Spleen (tissue), 11 donors: ENCODE results near the gene SLC38A7. TPM values are rescaled to one million over a fixed set of nuclear protein-coding genes. Genes with fewer than 3 reads are reported as not detected.

Experiments used
- DNase-seq: peaks from one replicate; pipeline ENCODE4 v3.0.0-alpha.2; 2020
- H3K27ac ChIP-seq, 8 donors: fragments of 200-600 bp; sonication (generic) in 7 of 8; 1 replicate in 4 of 8; 2 replicates in 4 of 8; pipeline versions ENCODE4 v1.5.0 to v1.8.0; 2016 to 2021; ENCODE audit warnings: inconsistent platforms in 4 of 8, mild to moderate bottlenecking in 4 of 8, moderate library complexity in 1 of 8
- H3K27me3 ChIP-seq, 7 donors: fragments of 200-600 bp; sonication (generic) in 6 of 7; replicated peaks in 1 of 7; 1 replicate in 4 of 7; 2 replicates in 3 of 7; pipeline versions ENCODE4 v1.5.0 to v1.8.0; 2016 to 2021; ENCODE audit warnings: inconsistent platforms in 3 of 7, mild to moderate bottlenecking in 1 of 7
- H3K36me3 ChIP-seq, 6 donors: fragments of 200-600 bp; sonication (generic) in 5 of 6; 1 replicate in 4 of 6; 2 replicates in 2 of 6; pipeline versions ENCODE4 v1.5.0 to v1.8.0; 2016 to 2021; ENCODE audit warnings: inconsistent platforms in 2 of 6
- H3K4me1 ChIP-seq, 6 donors: fragments of 200-600 bp; sonication (generic) in 5 of 6; 1 replicate in 3 of 6; 2 replicates in 3 of 6; pipeline versions ENCODE4 v1.5.0 to v1.8.0; 2016 to 2021; ENCODE audit warnings: inconsistent platforms in 3 of 6
- H3K4me3 ChIP-seq, 8 donors: fragments of 200-600 bp; sonication (generic) in 7 of 8; 1 replicate in 4 of 8; 2 replicates in 4 of 8; pipeline versions ENCODE4 v1.5.0 to v1.8.0; 2016 to 2021; ENCODE audit warnings: inconsistent platforms in 4 of 8, mild to moderate bottlenecking in 4 of 8, moderate library complexity in 2 of 8
- H3K9me3 ChIP-seq, 8 donors: fragments of 200-600 bp; sonication (generic) in 7 of 8; 1 replicate in 4 of 8; 2 replicates in 4 of 8; pipeline versions ENCODE4 v1.5.0 to v1.8.0; 2016 to 2021; ENCODE audit warnings: inconsistent platforms in 4 of 8
- CTCF ChIP-seq, 11 experiments: fragments of 200-600 bp in 7 of 11; fragments of 450-650 bp in 4 of 11; sonication (generic) in 4 of 11; IDR thresholded peaks in 8 of 11; conservative IDR thresholded peaks in 3 of 11; 1 replicate in 7 of 11; 2 replicates in 4 of 11; pipeline versions ENCODE4 v1.4.0 to v1.8.0; 2016 to 2021; ENCODE audit warnings: antibody characterized with exemption in 11 of 11, inconsistent platforms in 4 of 11, mild to moderate bottlenecking in 1 of 11
- POLR2A ChIP-seq, 3 donors: fragments of 450-650 bp; IDR thresholded peaks; one replicate each; pipeline ENCODE4 v1.5.1; 2017; ENCODE audit warnings: antibody characterized with exemption in 3 of 3, mild to moderate bottlenecking in 1 of 3
- POLR2AphosphoS5 ChIP-seq, 3 donors: sonication (generic); formaldehyde crosslinking; IDR thresholded peaks; one replicate each; pipeline ENCODE4 v1.5.1; 2017; ENCODE audit warnings: antibody characterized with exemption in 3 of 3
- WGBS, 5 donors: extraction: QIAGEN DNeasy Blood & Tissue Kit in 3 of 5; methylation state at CpG; one replicate each; pipeline versions ENCODE4 v1.1.5 to v1.1.7; 2013 to 2018; 5-methylcytosine and 5-hydroxymethylcytosine counted together
- intact Hi-C: fragments of 100-400 bp; cut with DNase I; formaldehyde crosslinking; loops from one replicate; pipeline ENCODE4 v1.15.0; 2023; ENCODE audit warnings: low total_unique reads
- polyA plus RNA-seq, 3 donors: library from polyadenylated mRNA; stranded (reverse); fragments of 200-250 nt; gene quantifications; one replicate each; pipeline ENCODE4 v1.2.1, GENCODE V29; 2013
- total RNA-seq, 7 donors: library from RNA; depleted of rRNA in 3 of 7; stranded (reverse); fragments of >200 nt in 3 of 7; fragmentation: NEBNext Ultra II Directional in 4 of 7; extraction: Animal tissue kit (Norgen Biotek cat#: 25700) in 4 of 7; gene quantifications; one replicate each; pipeline versions ENCODE4 v1.1.0 to v1.2.1, GENCODE V29; 2016 to 2021
- donor health status: healthy with polysubstance abuse.
- donor health status: DM: no; HTN: no; CAD: no; lungs with moderate emphysema.
- donor health status: DM: no; HTN: no; CAD: no.
- donor health status: Bipolar disorder and iron deficiency.
- donor health status: healthy.
- donor health status: DM: no; HTN: no; CAD: no.
- donor health status: DM: yes; HTN: yes; CAD: no.

Gene SLC38A7
- total and polyA plus RNA-seq, 10 donors: 2.9 to 29.5 (median 18.8) TPM

GRCh38 chr16:58656899-58657298 is 27.7 kb downstream of the SLC38A7 start:
- Histone ChIP-seq H3K36me3 (no peaks in the 10 kb centered on the region), H3K27ac (no peak overlapping the region), H3K4me1 (no peaks in the 10 kb centered on the region), H3K27me3 (no peaks in the 10 kb centered on the region), H3K9me3 (no peaks in the 10 kb centered on the region), H3K4me3 (no peak overlapping the region)
- no peak for DNase-seq
- intact Hi-C loops: no loop called here
- 80 to 96% (median 94%) methylated on average over 4 of the region's 4 CpGs for WGBS, 5 donors
- TF ChIP-seq POLR2AphosphoS5 (IDR thresholded peaks at IDR 0.05) (no peak), POLR2A (IDR thresholded peaks at IDR 0.05) (no peak), CTCF (IDR thresholded peaks at IDR 0.05 in 8 of 11, conservative IDR thresholded peaks at IDR 0.05 in 3 of 11) (no peak)

DNA sequence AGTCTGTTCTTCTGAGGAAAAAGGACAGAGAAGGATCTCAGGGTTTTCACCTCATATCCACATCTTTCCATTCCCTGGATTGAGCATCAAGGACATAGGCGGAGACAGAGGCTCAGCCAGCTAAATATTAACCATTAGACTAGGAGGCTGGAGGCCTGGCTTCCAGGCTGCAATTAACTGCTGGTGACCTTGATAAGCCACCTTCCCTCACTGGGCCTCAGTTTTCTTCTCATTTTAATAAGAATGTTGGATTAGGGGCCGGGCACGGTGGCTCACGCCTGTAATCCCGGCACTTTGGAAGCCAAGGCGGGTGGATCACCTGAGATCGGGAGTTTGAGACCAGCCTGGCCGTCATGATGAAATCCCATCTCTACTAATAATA is 29.4 kb downstream of the SLC38A7 start:
- no peak overlapping the region for H3K4me3 ChIP-seq
- no peaks in the 10 kb centered on the region for H3K27me3 ChIP-seq
- H3K9me3 ChIP-seq: no peaks in the 10 kb centered on the region
- no peak for DNase-seq
- intact Hi-C loops: no loop called here
- 89 to 98% (median 91%) methylated on average over 8 of the region's 8 CpGs for WGBS, 5 donors
- no peak for TF ChIP-seq CTCF (IDR thresholded peaks at IDR 0.05 in 8 of 11, conservative IDR thresholded peaks at IDR 0.05 in 3 of 11)
- no peak for TF ChIP-seq POLR2AphosphoS5 (IDR thresholded peaks at IDR 0.05)
- TF ChIP-seq POLR2A (IDR thresholded peaks at IDR 0.05): no peak
- H3K36me3 ChIP-seq: no peaks in the 10 kb centered on the region
- H3K4me1 ChIP-seq: no peaks in the 10 kb centered on the region
- no peak overlapping the region for H3K27ac ChIP-seq

GRCh38 chr16:58654560-58655214 is 29.9 kb downstream of the SLC38A7 start:
- H3K9me3 ChIP-seq: no peaks in the 10 kb centered on the region
- intact Hi-C loops: no loop called here
- no peaks in the 10 kb centered on the region for H3K36me3 ChIP-seq
- no peak for TF ChIP-seq POLR2A (IDR thresholded peaks at IDR 0.05)
- H3K27ac ChIP-seq: no peak overlapping the region
- no peak for DNase-seq
- no peaks in the 10 kb centered on the region for H3K4me1 ChIP-seq
- 72 to 91% (median 90%) methylated on average over 7 of the region's 7 CpGs for WGBS, 5 donors
- H3K4me3 ChIP-seq: no peak overlapping the region
- no peaks in the 10 kb centered on the region for H3K27me3 ChIP-seq

DNA sequence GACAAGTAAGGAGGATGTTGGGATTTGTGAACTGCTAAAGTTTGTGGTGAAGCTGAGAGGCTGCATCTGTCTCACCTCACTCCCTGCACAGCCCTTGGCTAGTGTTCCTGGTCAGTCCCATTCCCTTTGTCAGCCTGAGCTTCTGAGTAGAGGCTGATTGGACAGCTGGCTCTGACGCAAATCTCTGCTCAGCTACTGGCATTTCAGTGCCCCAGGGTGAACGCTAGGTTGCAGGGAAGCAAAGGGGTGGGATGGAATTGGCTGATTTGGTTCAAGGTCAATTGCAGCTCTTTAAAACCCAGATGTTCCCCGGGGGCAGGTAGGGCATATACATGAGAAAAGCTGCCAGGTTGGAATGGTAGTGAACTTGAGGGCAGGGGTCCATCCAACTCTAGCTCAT is 31.8 kb downstream of the SLC38A7 start:
- H3K27me3 ChIP-seq: no peaks in the 10 kb centered on the region
- no peak overlapping the region for H3K4me3 ChIP-seq
- TF ChIP-seq POLR2AphosphoS5 (IDR thresholded peaks at IDR 0.05) (no peak), POLR2A (IDR thresholded peaks at IDR 0.05) (no peak), CTCF (IDR thresholded peaks at IDR 0.05 in 8 of 11, conservative IDR thresholded peaks at IDR 0.05 in 3 of 11) (no peak)
- intact Hi-C loops: no loop called here
- DNase-seq: no peak
- no peak overlapping the region for H3K27ac ChIP-seq
- H3K36me3 ChIP-seq: no peaks in the 10 kb centered on the region
- WGBS, 5 donors: 38 to 67% (median 49%) methylated on average over 3 of the region's 3 CpGs
- H3K4me1 ChIP-seq: no peaks in the 10 kb centered on the region
- no peaks in the 10 kb centered on the region for H3K9me3 ChIP-seq

- TF ChIP-seq POLR2A (IDR thresholded peaks at IDR 0.05) (no peak), POLR2AphosphoS5 (IDR thresholded peaks at IDR 0.05) (no peak), CTCF (IDR thresholded peaks at IDR 0.05 in 8 of 11, conservative IDR thresholded peaks at IDR 0.05 in 3 of 11) (no peak)
- Histone ChIP-seq H3K36me3 (no peaks in the 10 kb centered on the region), H3K4me1 (no peaks in the 10 kb centered on the region), H3K9me3 (no peaks in the 10 kb centered on the region), H3K27ac (no peak overlapping the region), H3K4me3 (no peak overlapping the region), H3K27me3 (no peaks in the 10 kb centered on the region)
- intact Hi-C loops: no loop called here
- WGBS, 5 donors: 76 to 90% (median 77%) methylated on average over 3 of the region's 3 CpGs
- DNase-seq: no peak
Observed at GRCh38 chr16:58651965-58652348, 32.6 kb downstream of the SLC38A7 start.
